Fibroblast of skin of abdomen (primary cell): Measurements from ENCODE around the gene ZER1. TPM values are rescaled to one million over a fixed set of nuclear protein-coding genes. Genes with fewer than 3 reads are reported as not detected.
"Not testable (repeated sequence)": the region's sequence is repeated elsewhere in the genome, so short reads cannot be mapped to it uniquely, and the experiment has no call there.

Experiments
- DNase-seq: peaks from one replicate; pipeline ENCODE4 v3.0.0-alpha.2; 2013
- polyA plus RNA-seq, 2 experiments: library from polyadenylated mRNA; unstranded; fragments of 120-200 nt; gene quantifications; one replicate each; pipeline ENCODE4 v1.2.1, GENCODE V29; 2013; ENCODE audit not compliant: insufficient read length in 2 of 2

Gene ZER1
- 25.8 TPM for polyA plus RNA-seq (2013, experiment 1 of 2; ENCODE audit: insufficient read length)
- polyA plus RNA-seq (2013, experiment 2 of 2; ENCODE audit: insufficient read length): 28.2 TPM

DNA sequence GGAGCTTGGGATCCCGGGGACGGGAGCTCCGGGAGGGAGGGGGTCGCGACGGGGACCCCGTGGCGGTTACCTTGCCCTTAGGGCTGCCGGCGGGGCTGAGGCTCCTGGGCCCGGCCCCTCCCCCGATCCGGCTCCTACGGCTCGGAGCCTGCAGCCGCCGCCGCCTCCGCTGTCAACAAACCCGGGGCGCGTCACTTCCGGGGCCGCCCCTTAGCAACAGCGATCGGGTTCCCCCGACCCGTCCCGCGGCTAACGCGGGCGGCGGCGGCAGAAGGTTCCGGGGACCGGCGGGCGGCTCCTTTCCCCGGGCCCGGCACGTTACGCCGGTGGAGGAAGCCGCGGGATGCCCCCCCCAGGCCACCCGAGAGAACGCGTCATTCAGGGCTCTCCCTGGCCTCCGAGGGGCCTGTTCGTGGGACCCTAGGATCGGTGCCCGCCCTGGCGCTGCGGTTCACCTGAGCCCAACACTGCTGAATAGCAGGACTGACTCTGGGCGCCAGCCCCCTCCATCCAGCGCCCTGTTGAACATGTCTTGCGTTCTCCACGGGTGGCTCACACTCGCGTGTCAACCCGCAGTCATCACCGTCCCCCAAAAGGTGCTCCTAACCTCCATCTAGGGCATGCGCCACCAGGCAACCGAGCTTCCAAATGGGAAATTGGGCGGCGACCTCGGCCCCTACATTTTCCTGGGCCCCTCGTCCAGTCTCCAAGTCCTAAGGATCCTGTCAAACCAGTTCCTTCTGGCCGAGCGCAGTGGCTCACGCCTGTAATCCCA lies at the start of gene ZER1:
ZER1 (minus strand) TSS at position 183 of the 775 bp plus-strand sequence. CDS start 16,362 bp downstream, outside the sequence.
- peak; percentile 89 for DNase-seq

DNA sequence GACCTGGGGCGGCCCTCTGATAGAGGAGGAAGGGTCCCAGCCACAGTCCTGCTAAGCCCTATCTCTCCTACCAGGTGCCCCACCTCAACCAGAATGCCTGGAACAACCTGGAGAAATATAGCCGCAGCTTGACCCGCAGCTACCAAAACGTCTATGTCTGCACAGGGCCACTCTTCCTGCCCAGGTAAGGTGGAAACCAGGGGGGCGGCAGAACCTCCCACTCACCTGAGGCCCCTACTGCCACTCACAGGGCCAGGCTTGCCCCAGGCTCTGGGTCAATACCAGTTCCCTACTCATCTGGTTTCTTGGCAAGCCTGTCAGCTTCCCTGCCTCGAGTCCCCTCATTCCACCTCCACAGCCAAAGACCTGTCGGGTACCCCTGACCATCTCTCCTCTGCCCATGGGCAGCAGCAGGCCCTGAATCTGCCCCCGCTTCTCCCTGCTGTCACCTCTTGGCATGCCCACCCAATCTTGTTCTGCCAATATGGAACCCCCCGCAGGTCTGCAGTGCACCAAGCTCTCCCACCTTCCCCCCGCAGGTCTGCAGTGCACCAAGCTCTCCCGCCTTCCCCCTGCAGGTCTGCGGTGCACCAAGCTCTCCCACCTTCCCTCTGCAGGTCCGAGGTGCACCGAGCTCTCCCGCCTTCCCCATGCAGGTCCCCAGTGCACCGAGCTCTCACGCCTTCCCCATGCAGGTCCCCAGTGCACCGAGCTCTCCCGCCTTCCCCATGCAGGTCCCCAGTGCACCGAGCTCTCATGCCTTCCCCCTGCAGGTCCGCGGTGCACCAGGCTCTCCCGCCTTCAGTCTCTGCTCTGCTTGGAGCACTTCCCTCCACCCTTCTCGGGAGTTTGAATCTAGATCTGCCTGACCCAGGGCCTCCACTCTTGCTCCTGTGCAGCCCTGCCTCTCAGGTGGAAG lies 49.2 kb upstream of the ZER1 start:
- no peak for DNase-seq

DNA sequence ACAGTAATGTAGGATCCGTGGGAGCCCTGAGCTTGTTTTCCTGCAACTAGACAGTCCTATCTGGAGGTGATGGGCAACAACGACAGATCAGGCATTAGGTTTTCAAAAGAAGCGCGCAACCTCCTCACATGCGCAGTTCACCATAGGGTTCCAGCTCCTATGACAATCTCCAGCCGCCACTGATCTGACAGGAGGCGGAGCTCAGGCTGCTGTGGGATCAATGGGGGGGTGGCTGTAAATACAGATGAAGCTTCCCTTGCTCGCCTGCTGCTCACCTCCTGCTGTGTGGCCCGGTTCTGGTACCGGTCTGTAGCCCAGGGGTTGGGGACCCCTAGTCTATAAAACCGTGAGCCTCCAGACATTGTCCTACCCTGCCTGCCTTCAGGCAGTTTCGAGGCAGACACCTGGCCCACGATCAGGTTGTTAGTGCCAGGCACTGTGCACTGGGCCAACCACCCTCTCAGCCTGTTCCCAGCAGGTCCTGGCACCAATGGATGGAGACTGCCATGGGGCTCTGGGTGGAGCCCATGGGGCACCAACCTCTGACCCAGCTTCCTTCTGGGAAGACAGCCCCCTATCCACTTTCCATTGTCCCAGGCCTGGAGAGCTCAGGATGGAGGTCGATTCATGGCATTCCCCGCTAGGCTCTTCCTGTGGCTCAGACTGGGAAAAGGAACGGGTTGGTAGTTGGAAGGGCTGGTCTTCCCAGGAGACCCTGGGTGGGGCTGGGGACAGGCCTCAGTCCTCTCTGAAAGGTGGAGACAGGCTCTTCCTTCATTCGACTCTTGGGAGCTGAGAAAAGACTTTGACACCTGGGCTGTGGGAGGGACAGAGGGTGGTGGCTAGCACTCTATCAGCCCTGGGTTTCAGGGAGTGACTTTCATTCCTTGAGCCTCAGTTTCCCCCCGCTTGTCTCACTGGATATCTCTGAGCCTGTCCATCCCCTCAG lies 48.3 kb upstream of the ZER1 start:
- DNase-seq: peak; percentile 64

DNA sequence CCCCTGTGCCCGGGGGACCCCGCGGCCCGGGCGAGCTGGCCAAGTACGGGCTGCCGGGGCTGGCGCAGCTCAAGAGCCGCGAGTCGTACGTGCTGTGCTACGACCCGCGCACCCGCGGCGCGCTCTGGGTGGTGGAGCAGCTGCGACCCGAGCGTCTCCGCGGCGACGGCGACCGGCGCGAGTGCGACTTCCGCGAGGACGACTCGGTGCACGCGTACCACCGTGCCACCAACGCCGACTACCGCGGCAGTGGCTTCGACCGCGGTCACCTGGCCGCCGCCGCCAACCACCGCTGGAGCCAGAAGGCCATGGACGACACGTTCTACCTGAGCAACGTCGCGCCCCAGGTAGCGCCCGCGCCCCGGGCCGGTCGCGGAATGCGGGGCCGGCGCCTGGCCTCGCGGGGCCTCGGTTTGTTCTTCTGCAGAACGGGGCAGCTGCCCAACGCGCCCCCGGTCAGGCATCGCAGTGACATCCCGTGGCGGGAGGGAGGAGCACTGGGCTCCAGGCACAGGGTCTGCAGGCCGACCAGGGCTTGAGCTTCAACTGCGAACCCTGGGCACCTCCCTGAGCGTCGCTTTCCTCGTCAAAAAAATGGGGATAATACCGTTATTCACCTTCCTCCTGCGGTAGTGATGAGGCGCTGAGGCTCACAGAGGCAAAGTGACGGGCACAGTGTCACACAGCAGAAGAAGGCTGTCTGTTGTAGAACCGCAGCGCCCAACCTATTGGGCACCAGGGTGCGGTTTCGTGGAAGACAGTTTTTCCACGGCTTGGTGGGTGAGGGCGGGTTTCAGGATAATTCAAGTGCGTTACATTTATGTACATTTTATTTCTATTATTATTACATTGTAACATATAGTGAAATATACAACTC lies 47.4 kb upstream of the ZER1 start:
- no peak for DNase-seq

DNA sequence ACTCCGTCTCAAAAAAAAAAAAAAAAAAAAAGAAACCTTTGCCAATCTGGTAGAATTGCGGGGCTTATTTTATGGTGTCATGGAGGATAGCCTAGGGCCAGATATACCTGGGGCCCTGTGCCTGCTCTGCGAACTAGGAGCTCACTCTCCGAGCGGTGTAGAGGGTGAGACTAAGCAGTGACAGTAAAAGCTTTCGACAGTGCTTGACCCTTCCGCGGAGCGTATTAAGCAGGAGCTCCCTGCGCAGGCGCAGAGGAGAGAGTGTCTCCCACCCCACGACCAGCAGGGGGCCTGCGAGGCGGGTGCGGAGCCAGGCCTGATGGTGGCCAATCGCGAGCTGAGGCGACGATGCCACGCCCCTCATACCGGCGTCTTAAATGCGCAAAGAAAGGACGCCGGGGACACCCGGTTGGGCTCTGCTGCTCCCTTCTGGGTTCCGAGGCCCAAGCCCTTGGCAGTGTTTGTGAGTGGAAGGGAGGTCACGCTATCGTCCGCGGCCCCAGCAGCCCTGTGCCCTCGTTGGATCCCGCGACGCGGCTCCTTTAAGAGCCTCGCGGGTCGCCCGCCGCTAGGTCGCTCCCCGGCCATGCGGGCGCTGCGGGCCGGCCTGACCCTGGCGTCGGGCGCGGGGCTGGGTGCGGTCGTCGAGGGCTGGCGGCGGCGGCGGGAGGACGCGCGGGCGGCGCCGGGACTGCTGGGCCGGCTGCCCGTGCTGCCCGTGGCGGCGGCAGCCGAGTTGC lies 46.5 kb upstream of the ZER1 start, which contains the start of gene ENDOG:
ENDOG (plus strand) TSS at position 402 of the 740 bp plus-strand sequence; CDS start at position 587, 185 bp downstream.
- DNase-seq: peak; percentile 95

DNA sequence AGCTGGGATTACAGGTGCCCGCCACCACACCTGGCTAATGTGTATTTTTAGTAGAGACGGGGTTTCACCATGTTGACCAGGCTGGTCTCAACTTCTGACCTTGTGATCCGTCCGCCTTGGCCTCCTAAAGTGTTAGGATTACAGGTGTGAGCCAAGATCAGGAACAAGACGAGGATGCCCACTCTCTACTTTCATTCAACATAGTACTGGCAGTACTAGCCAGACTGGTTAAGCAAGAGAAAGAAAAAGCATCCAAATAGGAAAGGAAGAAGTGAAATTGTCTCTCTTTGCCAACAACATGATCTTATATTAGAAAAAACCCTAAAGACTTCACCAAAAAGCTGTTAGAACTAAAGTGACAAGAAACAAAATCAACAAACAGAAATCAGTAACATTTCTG lies 39.1 kb upstream of the ZER1 start:
- DNase-seq: no peak

DNA sequence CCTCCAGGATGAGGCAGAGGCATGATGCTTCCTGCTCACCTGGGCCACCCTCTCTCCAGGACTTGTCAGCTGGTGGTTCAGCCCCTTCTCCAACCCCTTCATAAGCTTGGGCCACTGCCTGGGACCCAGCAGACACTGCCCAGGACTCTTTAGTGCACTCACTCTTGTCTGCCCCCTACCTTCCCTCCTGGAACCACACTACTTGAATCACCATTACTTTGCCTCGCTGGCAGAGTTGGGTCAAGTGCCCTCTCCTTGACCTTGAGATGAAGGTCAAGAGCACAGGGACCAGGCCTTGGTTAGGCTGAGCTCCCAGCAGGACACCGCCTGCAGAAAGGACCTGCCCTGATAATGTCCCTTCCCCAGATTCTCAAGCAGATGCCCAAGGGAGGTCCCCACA lies 38.1 kb upstream of the ZER1 start:
- DNase-seq: no peak

DNA sequence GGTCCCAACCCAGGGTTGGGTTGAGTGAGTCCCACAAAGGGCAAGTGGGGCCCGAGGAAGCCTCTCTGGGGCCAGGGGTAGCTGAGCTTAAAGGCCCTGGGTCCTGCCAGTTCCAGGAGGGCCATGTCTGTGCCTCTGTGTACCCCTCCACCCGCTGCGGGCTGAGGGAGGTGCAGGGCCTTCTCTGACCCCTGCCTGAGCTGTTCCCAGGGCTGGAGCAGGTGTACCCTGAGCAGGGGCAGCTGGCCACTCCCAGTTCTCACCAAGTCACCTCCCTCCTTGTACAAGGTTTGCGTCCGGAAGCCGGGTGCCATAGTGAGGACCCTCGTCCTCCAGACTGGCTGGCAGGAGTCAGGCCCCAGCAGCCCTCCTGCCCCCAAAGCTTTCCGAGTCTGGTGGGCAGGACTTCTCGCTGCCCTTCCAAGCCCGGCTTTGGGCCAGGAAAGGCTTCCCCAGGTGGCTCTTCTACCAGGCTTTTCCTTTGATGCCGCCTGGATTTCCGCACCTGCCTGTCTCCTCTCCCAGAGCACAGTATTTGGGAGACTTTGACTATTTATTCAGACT lies 37.4 kb upstream of the ZER1 start:
- DNase-seq: no peak

DNA sequence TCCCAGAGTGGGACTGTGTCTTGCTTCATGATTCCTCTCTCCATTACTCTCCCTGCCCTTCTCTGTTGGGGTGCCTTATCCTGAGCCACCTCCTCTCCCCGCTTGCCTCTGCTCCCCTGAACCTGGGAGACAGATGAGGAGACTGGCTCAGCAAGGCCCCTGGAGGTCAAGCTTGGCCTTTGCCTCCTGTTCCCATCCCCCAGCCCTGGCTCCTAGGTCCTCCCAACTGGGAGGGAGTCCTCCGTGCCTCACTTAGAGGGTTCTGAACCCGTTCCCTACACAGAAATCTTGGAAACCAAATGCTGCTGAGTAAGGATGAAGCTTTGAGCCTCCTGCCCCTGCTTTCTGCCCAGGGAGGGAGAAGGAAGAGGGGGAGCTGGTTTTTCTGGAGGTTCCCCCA lies 36.8 kb upstream of the ZER1 start:
- no peak for DNase-seq

DNA sequence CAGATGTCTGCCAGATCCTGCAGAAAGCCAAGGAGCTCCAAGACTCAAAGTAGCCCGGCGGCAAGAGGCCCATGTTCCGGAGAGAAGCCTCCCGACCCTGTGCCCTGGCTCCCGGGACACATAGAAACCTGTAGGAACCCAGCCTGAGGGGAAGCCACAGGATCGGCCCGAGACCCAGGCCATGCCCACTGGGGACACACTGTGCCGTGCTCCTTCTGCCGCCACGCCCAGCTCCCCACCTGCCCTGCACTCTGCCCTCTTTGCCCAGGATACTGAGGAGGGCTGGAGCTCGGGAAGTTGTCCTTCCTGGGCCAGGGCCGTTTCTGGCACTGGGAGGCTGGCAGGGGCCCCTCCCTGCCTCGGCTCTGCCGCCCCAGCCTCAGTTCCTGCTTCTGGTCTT lies 36.1 kb upstream of the ZER1 start:
- no peak for DNase-seq

DNA sequence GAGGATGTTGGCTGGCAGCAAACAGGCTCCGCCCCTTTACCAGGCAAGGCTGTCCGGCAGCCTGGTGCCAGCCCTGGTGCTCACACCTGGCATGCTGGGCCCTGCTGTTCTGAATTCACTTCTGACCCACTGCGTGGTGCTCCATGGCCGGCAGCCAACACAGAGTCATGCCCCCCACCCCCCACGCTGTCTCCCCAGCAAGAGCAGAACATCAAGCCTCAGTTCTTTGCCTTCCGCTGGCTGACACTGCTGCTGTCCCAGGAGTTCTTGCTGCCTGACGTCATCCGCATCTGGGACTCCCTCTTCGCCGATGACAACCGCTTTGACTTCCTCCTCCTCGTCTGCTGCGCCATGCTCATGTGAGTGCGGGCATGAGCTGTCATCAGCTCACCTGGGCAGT lies 33.9 kb upstream of the ZER1 start:
- no peak for DNase-seq

DNA sequence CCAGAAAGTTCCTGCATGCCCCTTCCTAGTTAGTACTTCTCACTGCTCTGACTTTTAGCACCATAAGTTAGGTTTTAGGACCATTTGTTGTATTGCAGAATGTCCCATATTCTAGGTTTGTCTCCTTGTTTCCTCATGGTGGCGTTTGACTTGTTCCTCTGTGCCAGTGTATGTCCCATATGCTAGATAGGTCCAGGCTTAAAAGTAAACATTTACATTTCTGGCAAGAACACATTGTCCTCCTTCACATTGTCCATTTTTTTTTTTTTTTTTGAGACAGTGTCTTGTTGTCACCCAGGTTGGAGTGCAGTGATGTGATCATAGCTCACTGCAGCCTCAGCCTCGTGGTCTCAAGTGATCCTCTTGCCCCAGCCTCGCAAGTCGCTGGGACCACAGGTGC lies 30.8 kb upstream of the ZER1 start:
- DNase-seq: no peak

DNA sequence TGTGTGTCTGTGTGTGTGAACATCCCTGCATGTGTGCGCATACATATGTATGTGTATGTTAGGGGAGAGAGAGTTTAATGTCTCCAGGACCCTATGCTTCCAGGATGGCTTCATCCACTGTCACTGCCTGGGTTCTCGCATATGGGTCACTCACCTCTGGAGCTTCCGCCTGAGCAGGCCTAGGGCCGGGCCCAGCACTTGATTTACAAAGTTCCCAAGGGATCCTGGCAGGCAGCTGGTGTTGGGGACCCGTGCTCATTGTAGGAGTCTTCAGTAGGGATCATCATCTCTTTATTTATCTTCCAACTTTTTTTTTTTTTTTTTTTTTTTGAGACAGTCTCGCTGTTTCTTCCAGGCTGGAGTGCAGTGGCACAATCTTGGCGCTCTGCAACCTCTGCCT lies 28.3 kb upstream of the ZER1 start:
- DNase-seq: no peak

DNA sequence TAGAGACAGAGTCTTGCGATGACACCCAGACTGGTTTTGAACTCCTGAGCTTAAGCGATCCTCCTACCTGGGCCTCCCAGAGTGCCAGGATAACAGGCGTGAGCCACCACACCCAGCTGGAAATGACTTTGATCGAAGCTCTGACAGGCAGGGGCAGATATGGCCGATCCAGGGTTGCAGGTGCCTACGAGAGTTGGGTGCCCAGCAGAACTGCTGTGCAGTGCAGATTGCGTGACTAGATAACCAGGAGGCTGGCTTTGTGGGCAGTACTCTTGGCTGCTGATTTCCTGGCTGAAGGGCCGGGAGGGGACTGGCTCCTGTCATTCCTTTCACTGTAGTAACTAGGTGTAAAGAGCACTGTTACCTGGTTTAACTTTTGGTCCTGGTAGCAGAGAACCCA lies 27.2 kb upstream of the ZER1 start:
- no peak for DNase-seq

DNA sequence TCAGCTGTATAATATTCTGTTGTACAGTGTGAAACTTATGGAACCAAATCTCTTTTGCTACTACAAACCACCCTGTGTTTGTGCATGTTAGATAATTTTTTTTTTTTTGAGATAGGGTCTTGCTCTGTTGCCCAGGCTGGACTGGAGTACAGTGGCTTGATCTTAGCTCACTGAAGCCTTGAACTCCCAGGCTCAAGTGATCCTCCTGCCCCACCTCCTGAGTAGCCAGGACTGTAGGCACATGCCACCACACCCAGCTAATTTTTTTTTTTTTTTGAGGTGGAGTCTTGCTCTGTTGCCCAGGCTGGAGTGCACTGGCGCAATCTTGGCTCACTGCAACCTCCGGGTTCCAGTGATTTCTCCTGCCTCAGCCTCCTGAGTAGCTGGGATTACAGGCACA lies 23.2 kb upstream of the ZER1 start:
- DNase-seq: not testable (repeated sequence)

DNA sequence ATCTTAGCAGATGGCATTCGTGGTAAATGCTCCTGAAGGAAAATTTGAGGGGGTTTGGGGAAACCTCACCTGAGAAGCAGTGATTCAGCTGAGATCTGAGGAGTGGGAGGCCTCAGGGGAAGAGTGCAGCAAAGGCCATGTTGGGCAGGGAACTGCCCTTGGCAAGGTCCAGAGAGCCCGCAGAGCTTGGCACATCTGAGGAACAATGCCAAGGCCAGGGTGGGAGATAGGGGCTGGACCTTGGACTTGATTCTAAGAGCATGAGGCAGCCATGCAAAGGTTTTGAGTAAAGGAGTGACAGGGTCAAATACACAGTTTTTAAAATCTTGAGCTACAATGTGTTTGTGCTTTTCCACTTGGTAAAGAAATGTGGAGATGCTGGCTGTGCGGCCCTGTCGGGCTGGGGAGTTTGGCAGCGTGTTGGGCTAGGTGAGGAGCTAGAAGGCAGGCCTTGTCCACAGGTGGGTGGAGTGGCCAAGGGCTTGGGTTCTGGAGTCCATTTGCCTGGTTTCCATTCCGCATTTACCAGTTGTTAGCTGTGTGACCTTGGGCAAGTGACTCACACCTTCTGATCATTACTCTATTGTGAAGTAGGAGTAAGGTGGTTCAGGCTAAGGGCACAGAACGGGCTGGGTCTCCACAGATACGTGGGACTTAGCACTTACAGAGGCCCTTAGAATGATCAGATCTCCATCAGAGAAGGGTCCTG lies 21.4 kb upstream of the ZER1 start:
- DNase-seq: no peak

DNA sequence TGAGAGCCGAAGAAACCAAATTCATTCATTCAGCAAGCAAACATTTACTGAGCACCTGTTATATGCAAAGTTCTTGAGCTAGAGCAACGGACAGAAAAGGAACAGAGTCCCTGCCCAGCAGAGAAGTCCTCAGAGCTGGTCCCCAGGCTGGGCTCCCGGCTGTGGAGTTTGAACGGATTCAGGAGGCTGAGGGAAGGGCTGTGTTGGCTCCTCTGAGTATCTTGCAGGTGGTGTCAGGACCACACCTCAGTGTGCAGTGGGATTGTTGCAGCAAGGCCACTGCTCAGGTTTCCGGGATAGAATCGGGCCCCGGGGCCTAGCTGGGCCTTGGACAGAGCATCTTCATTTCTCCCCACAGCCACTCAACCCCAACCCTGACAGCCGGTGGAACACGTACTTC lies 20.4 kb upstream of the ZER1 start:
- no peak for DNase-seq

DNA sequence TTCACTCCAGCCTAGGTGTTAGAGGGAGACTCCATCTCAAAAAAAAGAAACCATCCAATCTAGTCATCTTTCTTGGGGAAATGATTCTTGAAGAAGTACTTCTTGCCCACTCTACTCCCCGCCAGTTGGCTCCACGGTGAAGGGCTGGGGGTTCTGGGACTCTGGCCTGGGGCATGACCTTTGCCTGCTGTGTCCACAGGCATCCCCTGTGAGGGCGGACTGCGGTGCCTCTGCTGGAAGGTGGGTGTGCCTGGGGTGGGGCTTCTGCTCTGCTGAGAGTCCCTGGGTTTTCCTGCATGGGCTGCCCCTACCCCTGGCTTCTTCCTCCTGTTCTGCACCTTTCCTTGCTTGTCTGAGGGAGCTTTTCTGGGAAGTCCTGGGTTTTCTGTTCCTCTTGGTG lies 18.8 kb upstream of the ZER1 start:
- no peak for DNase-seq

DNA sequence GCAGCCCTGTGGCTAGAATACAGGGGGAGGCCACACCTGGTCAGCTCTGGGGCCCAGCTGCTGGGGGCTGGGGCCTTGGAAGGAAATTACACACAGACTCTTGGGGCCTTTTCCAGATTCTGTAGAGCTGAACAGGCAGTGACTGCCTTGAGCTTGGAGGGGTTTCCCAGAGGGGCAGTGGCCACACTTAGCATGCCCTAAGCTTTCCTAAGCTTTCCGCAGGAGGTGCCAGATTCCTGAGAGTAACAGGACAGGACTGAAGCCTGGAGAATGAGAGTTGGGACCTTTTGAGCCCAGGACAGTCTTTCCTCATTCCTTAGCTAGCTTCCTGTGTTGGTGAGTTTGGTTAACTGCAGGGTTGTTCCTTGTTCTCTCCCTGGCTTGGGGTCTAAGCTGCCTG lies 16.7 kb upstream of the ZER1 start:
- DNase-seq: no peak

DNA sequence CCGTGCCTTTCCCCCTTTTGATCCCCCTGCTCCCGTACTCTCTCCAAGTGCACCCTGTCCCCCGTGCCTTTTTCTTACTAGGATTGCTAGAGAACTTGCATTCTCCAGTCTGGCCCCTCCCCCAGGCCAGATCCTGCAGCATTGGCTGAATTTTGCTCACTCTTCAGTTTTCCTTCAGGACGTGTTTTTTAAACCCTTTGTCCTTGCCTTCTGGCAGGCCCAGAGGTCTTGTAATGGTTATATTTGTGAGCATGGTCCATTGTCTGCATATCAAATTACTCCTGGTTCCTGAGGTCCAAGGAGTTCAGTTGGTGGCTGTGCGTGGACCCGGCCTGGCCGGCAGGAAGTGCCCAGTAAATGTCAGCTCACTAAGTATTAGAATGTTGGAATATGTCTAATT lies 15.9 kb upstream of the ZER1 start:
- DNase-seq: no peak
